Esophagus (tissue), 2 donors: ENCODE measurements around the gene WFDC9. TPM values are rescaled to one million over a fixed set of nuclear protein-coding genes. Genes with fewer than 3 reads are reported as not detected.
"Not testable (repeated sequence)": the region's sequence is repeated elsewhere in the genome, so short reads cannot be mapped to it uniquely, and the experiment has no call there.

Experiments
- H3K27ac ChIP-seq, 2 donors: one replicate each; pipeline ENCODE4 v1.5.1; 2013; ENCODE audit warnings: low read depth in 2 of 2, mild to moderate bottlenecking in 2 of 2, inconsistent platforms in 1 of 2, low read length in 1 of 2, moderate library complexity in 1 of 2
- H3K27me3 ChIP-seq, 2 donors: one replicate each; pipeline ENCODE4 v1.6.1; 2013; ENCODE audit warnings: low read length in 2 of 2, control low read depth in 1 of 2, mild to moderate bottlenecking in 1 of 2; ENCODE audit not compliant: insufficient read depth in 2 of 2, control insufficient read depth in 1 of 2
- H3K36me3 ChIP-seq, 2 donors: one replicate each; pipeline ENCODE4 v1.6.1; 2013; ENCODE audit warnings: low read length in 1 of 2; ENCODE audit not compliant: control insufficient read depth in 2 of 2, insufficient read depth in 2 of 2
- H3K4me1 ChIP-seq, 2 donors: one replicate each; pipeline ENCODE4 v1.6.1; 2013; ENCODE audit warnings: low read length in 1 of 2; ENCODE audit not compliant: control insufficient read depth in 2 of 2, insufficient read depth in 2 of 2
- H3K4me3 ChIP-seq, 2 donors: one replicate each; pipeline ENCODE4 v1.5.1; 2013; ENCODE audit warnings: low read length in 2 of 2, mild to moderate bottlenecking in 2 of 2, low read depth in 1 of 2, moderate library complexity in 1 of 2
- H3K9me3 ChIP-seq, 2 donors: one replicate each; pipeline ENCODE4 v1.6.1; 2013; ENCODE audit warnings: mild to moderate bottlenecking in 2 of 2, low read depth in 1 of 2, low read length in 1 of 2, moderate library complexity in 1 of 2; ENCODE audit not compliant: control insufficient read depth in 2 of 2, insufficient read depth in 1 of 2
- WGBS, 2 donors: extraction: QIAGEN DNeasy Blood & Tissue Kit; methylation state at CpG; one replicate each; pipeline ENCODE4 v1.1.7; 2013; 5-methylcytosine and 5-hydroxymethylcytosine counted together
- polyA plus RNA-seq, 2 donors: library from polyadenylated mRNA; stranded (reverse); fragments of 200-250 nt; gene quantifications; one replicate each; pipeline ENCODE4 v1.2.3, GENCODE V29; 2013
- donor health status: healthy with polysubstance abuse.
- donor health status: Bipolar disorder and iron deficiency.

Gene WFDC9
- polyA plus RNA-seq: not detected

DNA sequence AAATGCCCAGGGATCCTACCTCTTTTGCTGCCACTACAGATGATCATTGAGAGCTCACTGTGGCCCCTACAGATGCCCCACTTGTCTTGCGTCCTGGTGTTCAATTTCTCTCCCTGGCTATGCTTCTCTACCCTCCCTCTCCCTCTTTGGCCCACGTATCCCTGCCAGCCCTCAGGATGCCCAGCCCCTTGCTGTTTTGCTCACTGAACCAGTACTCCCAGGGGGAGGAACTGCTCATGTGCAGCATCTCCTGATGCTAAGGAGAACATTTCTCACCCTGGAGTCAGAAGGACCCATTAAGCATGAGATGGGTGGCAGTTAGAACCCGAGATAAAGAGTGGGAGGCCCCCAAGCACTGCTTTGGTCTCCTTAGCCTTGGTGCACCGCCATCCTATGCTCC, at the start of gene WFDC9:
TSS of gene WFDC9 (minus strand) at position 101 of the 400 bp plus-strand sequence. CDS start 21,103 bp downstream, outside the sequence.
- Histone ChIP-seq H3K9me3 (peaks cover 0 to 2% of the 10 kb centered on the region in 2 donors), H3K4me1 (no peaks in the 10 kb centered on the region), H3K27ac (no peak within 1 kb of the TSS), H3K36me3 (no peaks in the 10 kb centered on the region), H3K4me3 (no peak within 1 kb of the TSS), H3K27me3 (peaks cover 2 to 3% of the 10 kb centered on the region in 2 donors)
- WGBS, 2 donors: 72 to 74% methylated on average over 4 of the region's 4 CpGs

GRCh38 chr20:45679650-45680049, 48.6 kb upstream of the WFDC9 start:
- Histone ChIP-seq H3K4me3 (no peak overlapping the region), H3K36me3 (no peaks in the 10 kb centered on the region), H3K27ac (no peak overlapping the region), H3K9me3 (peaks cover 0 to 3% of the 10 kb centered on the region in 2 donors), H3K4me1 (no peaks in the 10 kb centered on the region), H3K27me3 (no peaks in the 10 kb centered on the region)

GRCh38 chr20:45672765-45673164, 41.7 kb upstream of the WFDC9 start:
- H3K27me3 ChIP-seq: peaks cover 0 to 4% of the 10 kb centered on the region in 2 donors
- H3K9me3 ChIP-seq: no peaks in the 10 kb centered on the region
- H3K4me3 ChIP-seq: no peak overlapping the region
- no peaks in the 10 kb centered on the region for H3K4me1 ChIP-seq
- no peak overlapping the region for H3K27ac ChIP-seq
- no peaks in the 10 kb centered on the region for H3K36me3 ChIP-seq

DNA sequence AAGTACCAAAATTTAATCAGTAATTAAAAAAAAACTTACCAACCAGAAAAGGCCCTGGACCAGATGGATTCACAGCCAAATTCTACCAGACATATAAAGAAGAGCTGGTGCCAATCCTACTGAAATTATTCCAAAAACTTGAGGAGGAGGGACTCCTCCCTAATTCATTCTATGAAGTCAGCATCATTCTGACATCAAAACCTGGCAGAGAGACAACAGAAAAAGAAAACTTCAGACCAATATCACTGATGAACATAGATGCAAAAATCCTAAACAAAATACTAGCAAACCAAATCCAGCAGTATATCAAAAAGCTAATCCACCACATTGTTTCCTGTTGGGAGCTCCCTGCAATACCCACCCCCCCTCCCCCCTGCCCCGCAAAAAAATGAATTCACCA, 39.1 kb upstream of the WFDC9 start, which contains the start of gene WFDC11:
TSS of gene WFDC11 (minus strand) at position 101 of the 400 bp plus-strand sequence. CDS start 19,639 bp downstream, outside the sequence.
- no peaks in the 10 kb centered on the region for H3K36me3 ChIP-seq
- H3K27me3 ChIP-seq: peaks cover 0 to 4% of the 10 kb centered on the region in 2 donors
- no peaks in the 10 kb centered on the region for H3K4me1 ChIP-seq
- no peaks in the 10 kb centered on the region for H3K9me3 ChIP-seq
- WGBS, 2 donors: 87 to 88% methylated on average over 1 of the region's 1 CpG
- H3K27ac ChIP-seq: no peak within 1 kb of the TSS
- no peak within 1 kb of the TSS for H3K4me3 ChIP-seq

GRCh38 chr20:45657038-45657437, 26.0 kb upstream of the WFDC9 start:
- not testable (repeated sequence) for H3K27ac ChIP-seq, H3K4me1 ChIP-seq, H3K9me3 ChIP-seq, H3K27me3 ChIP-seq, H3K4me3 ChIP-seq, H3K36me3 ChIP-seq
- 80 to 90% methylated on average over 3 of the region's 3 CpGs for WGBS, 2 donors

DNA sequence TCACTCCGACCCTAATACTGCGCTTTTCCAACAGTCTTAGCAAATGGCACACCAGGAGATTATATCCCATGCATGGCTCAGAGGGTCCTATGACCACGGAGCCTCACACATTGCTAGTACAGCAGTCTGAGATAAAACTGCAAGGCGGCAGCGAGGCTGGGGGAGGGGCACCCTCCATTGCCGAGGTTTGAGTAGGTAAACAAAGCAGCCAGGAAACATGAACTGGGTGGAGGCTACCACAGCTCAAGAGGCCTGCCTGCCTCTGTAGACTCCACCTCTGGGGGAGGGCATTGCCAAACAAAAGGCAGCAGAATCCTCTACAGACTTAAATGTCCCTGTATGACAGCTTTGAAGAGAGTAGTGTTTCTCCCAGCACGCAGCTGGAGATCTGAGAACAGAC, 20.6 kb upstream of the WFDC9 start:
- 74 to 77% methylated on average over 7 of the region's 7 CpGs for WGBS, 2 donors
- H3K9me3 ChIP-seq, H3K27me3 ChIP-seq, H3K4me1 ChIP-seq, H3K4me3 ChIP-seq, H3K36me3 ChIP-seq, H3K27ac ChIP-seq: not testable (repeated sequence)

DNA sequence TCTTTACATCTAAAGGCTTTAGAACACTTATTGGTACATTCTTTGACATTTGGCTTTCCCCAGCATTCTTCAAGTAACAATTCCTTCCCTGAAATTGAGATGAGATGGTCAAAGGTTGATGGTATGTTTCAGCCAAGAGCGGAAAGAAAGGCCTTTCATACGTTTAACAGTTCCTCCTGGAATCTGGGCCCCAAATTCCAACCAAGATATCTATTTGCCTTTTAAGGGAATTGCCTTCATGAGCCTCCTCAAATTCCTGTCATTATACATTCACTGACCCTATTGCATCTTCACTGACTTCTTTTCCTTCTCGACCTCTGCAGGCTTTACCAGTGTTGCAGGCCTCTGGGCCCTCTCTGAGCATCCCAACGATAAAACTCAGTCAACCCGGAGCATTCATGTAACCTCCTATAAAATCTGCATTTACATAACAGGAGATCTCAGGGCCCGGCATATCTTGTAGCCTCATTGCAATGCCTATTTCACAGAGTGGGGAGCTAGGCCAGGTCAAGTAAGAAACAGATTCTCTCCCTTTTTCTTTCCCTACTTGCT, 18.3 kb upstream of the WFDC9 start:
- Histone ChIP-seq H3K27ac (no peak overlapping the region), H3K27me3 (no peaks in the 10 kb centered on the region), H3K9me3 (no peaks in the 10 kb centered on the region), H3K4me1 (peaks cover 0 to 2% of the 10 kb centered on the region in 2 donors), H3K4me3 (no peak overlapping the region), H3K36me3 (no peaks in the 10 kb centered on the region)
- 80 to 84% methylated on average over 6 of the region's 6 CpGs for WGBS, 2 donors

GRCh38 chr20:45647441-45648050, 16.5 kb upstream of the WFDC9 start:
- H3K27me3 ChIP-seq: no peaks in the 10 kb centered on the region
- 66 to 67% methylated on average over 1 of the region's 1 CpG for WGBS, 2 donors
- peaks cover 0 to 2% of the 10 kb centered on the region in 2 donors for H3K4me1 ChIP-seq
- no peaks in the 10 kb centered on the region for H3K9me3 ChIP-seq
- H3K36me3 ChIP-seq: no peaks in the 10 kb centered on the region
- H3K27ac ChIP-seq: no peak overlapping the region
- H3K4me3 ChIP-seq: no peak overlapping the region

- no peaks in the 10 kb centered on the region for H3K36me3 ChIP-seq
- H3K4me1 ChIP-seq: peaks cover 0 to 2% of the 10 kb centered on the region in 2 donors
- no peak overlapping the region for H3K4me3 ChIP-seq
- no peak overlapping the region for H3K27ac ChIP-seq
- no peaks in the 10 kb centered on the region for H3K9me3 ChIP-seq
- WGBS, 2 donors: 74 to 80% methylated on average over 3 of the region's 3 CpGs
- no peaks in the 10 kb centered on the region for H3K27me3 ChIP-seq
These were observed 15.8 kb upstream of the WFDC9 start for GRCh38 chr20:45646875-45647274.

GRCh38 chr20:45645869-45646268, 14.8 kb upstream of the WFDC9 start:
- not testable (repeated sequence) for H3K4me3 ChIP-seq, H3K36me3 ChIP-seq, H3K27ac ChIP-seq, H3K4me1 ChIP-seq, H3K27me3 ChIP-seq, H3K9me3 ChIP-seq
- 89 to 92% methylated on average over 26 to 28 of the region's 28 CpGs for WGBS, 2 donors
